Trophoblast cell (in vitro differentiated cells and primary cell): ENCODE measurements around the gene MACROD2.

ENCODE experiments used
- DNase-seq, 2 donors: peaks; one replicate each; pipeline ENCODE4 v3.0.0-alpha.2; 2016
- H2AFZ ChIP-seq: 2 replicates; pipeline ENCODE4 v1.6.1; 2013; ENCODE audit warnings: low read length, moderate library complexity, mild to moderate bottlenecking; ENCODE audit not compliant: insufficient read depth, poor library complexity
- H2AK5ac ChIP-seq: 2 replicates; pipeline ENCODE4 v1.6.1; 2013; ENCODE audit warnings: mild to moderate bottlenecking, low read length
- H2BK120ac ChIP-seq: 2 replicates; pipeline ENCODE4 v1.6.1; 2013; ENCODE audit warnings: low read length, mild to moderate bottlenecking, moderate library complexity; ENCODE audit not compliant: insufficient read depth, poor library complexity
- H2BK12ac ChIP-seq: 2 replicates; pipeline ENCODE4 v1.6.1; 2013; ENCODE audit warnings: mild to moderate bottlenecking, low read length, moderate library complexity
- H2BK5ac ChIP-seq: 2 replicates; pipeline ENCODE4 v1.6.1; 2013; ENCODE audit warnings: low read length, low read depth, moderate library complexity, mild to moderate bottlenecking; ENCODE audit not compliant: poor library complexity
- H3K14ac ChIP-seq: 2 replicates; pipeline ENCODE4 v1.6.1; 2013; ENCODE audit warnings: mild to moderate bottlenecking, low read length
- H3K18ac ChIP-seq: 2 replicates; pipeline ENCODE4 v1.6.1; 2013; ENCODE audit warnings: mild to moderate bottlenecking, low read length
- H3K23ac ChIP-seq: 2 replicates; pipeline ENCODE4 v1.6.1; 2013; ENCODE audit warnings: low read length
- H3K27ac ChIP-seq: 2 replicates; pipeline ENCODE4 v1.5.1; 2013; ENCODE audit warnings: low read depth, mild to moderate bottlenecking, inconsistent platforms, low read length, moderate library complexity
- H3K27me3 ChIP-seq: 2 replicates; pipeline ENCODE4 v1.6.1; 2013; ENCODE audit warnings: inconsistent platforms, mild to moderate bottlenecking, low read length, moderate library complexity; ENCODE audit not compliant: insufficient read depth
- H3K36me3 ChIP-seq, 2 experiments: 1 replicate in 1 of 2; 2 replicates in 1 of 2; pipeline ENCODE4 v1.6.1; 2013; ENCODE audit warnings: low read length in 2 of 2, mild to moderate bottlenecking in 2 of 2, moderate library complexity in 1 of 2; ENCODE audit not compliant: insufficient read depth in 2 of 2, control insufficient read depth in 1 of 2
- H3K4ac ChIP-seq: 2 replicates; pipeline ENCODE4 v1.6.1; 2013; ENCODE audit warnings: low read depth, mild to moderate bottlenecking, low read length, moderate library complexity
- H3K4me1 ChIP-seq, 2 experiments: 1 replicate in 1 of 2; 2 replicates in 1 of 2; pipeline ENCODE4 v1.6.1; 2013; ENCODE audit warnings: low read length in 2 of 2, mild to moderate bottlenecking in 2 of 2, moderate library complexity in 1 of 2; ENCODE audit not compliant: insufficient read depth in 2 of 2, control insufficient read depth in 1 of 2
- H3K4me2 ChIP-seq: 2 replicates; pipeline ENCODE4 v1.6.1; 2013; ENCODE audit warnings: inconsistent platforms, mild to moderate bottlenecking, low read length, moderate library complexity
- H3K4me3 ChIP-seq: 2 replicates; pipeline ENCODE4 v1.5.1; 2013; ENCODE audit warnings: mild to moderate bottlenecking, low read depth, low read length, inconsistent platforms
- H3K79me1 ChIP-seq: one replicate; pipeline ENCODE4 v1.6.1; 2013; ENCODE audit warnings: low read length
- H3K79me2 ChIP-seq: 2 replicates; pipeline ENCODE4 v1.6.1; 2013; ENCODE audit warnings: low read length, mild to moderate bottlenecking; ENCODE audit not compliant: control insufficient read depth, insufficient read depth, poor library complexity
- H3K9ac ChIP-seq: 2 replicates; pipeline ENCODE4 v1.6.1; 2013; ENCODE audit warnings: mild to moderate bottlenecking, low read length
- H3K9me3 ChIP-seq: 2 replicates; pipeline ENCODE4 v1.6.1; 2013; ENCODE audit warnings: low read depth, mild to moderate bottlenecking, control low read depth, inconsistent platforms, low read length; ENCODE audit not compliant: insufficient read depth
- H4K12ac ChIP-seq: 2 replicates; pipeline ENCODE4 v1.6.1; 2013; ENCODE audit warnings: low read depth, mild to moderate bottlenecking, low read length, moderate library complexity
- H4K8ac ChIP-seq: 2 replicates; pipeline ENCODE4 v1.6.1; 2013; ENCODE audit warnings: low read depth, mild to moderate bottlenecking, low read length, moderate library complexity
- H4K91ac ChIP-seq: one replicate; pipeline ENCODE4 v1.6.1; 2013; ENCODE audit warnings: low read depth, mild to moderate bottlenecking, low read length, moderate library complexity
- WGBS: extraction: QIAGEN DNeasy Blood & Tissue Kit; methylation state at CpG from one replicate; pipeline ENCODE4 v1.1.7; 2013; ENCODE audit warnings: missing lambda C conversion rate; ENCODE audit not compliant: insufficient read length, insufficient coverage; ENCODE audit errors: extremely low coverage; 5-methylcytosine and 5-hydroxymethylcytosine counted together

MACROD2 gene

DNA sequence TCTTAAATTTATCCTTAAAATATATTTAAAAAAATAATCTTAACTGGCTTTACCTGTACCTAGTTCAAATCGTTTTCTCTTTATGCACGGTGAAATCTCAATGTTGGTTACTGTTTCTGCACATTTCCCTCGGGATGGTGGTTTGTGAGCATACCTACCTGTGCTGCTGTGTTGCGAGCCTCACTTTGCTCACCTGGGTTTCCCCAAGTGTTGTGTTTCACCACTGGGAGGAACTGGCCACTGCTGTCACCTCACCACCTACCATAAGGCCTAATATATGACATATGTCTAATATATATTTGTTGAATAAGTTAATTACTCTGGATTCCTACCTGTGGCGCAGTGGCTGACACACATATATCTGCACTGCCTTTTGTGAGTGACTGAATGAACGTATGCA lies 835.6 kb downstream of the MACROD2 start:
- Histone ChIP-seq H3K4ac (no peak overlapping the region), H3K18ac (no peak overlapping the region), H3K9ac (peak overlapping the region; percentile 47), H3K27ac (no peak overlapping the region), H3K23ac (no peak overlapping the region), H3K27me3 (no peaks in the 10 kb centered on the region), H3K9me3 (no peaks in the 10 kb centered on the region), H4K91ac (no peak overlapping the region), H3K4me2 (no peak overlapping the region), H3K79me2 (no peaks in the 10 kb centered on the region), H3K4me3 (no peak overlapping the region), H4K8ac (no peak overlapping the region), H3K79me1 (no peaks in the 10 kb centered on the region), H3K14ac (no peak overlapping the region), H2BK5ac (no peak overlapping the region), H2BK120ac (no peak overlapping the region), H2AFZ (no peak overlapping the region), H2BK12ac (no peak overlapping the region), H4K12ac (no peak overlapping the region), H3K36me3 (no peaks in the 10 kb centered on the region), H2AK5ac (no peak overlapping the region), H3K4me1 (no peaks in the 10 kb centered on the region)
- no CpG with 5 or more reads among the region's 6 CpGs for WGBS
- no peak for DNase-seq

DNA sequence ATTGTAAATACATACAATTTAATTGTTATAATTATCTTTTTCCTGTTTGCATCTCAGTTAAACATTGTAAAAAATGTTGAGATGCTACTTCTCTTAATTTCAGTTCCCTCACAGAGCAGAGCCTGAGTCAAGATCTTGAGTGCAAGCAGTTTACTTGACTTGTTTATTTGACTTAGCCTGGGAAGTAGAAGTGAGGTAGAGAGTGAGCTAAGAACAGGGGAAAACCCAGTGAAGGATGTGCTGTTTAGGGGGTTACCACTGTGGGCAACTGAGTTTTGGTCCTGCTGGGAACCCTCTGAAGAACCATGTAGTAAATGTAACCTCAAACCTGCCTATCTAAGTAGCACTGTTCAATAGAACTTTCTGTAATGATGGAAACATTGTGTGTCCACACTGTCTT lies 837.3 kb downstream of the MACROD2 start:
- Histone ChIP-seq H2AFZ (no peak overlapping the region), H3K4me2 (no peak overlapping the region), H3K23ac (no peak overlapping the region), H3K27me3 (no peaks in the 10 kb centered on the region), H2BK12ac (no peak overlapping the region), H4K8ac (no peak overlapping the region), H3K4me1 (no peaks in the 10 kb centered on the region), H4K91ac (no peak overlapping the region), H3K9me3 (no peaks in the 10 kb centered on the region), H3K4ac (no peak overlapping the region), H2BK5ac (no peak overlapping the region), H3K79me1 (no peaks in the 10 kb centered on the region), H3K27ac (no peak overlapping the region), H3K14ac (no peak overlapping the region), H3K79me2 (no peaks in the 10 kb centered on the region), H3K9ac (no peak overlapping the region), H3K36me3 (no peaks in the 10 kb centered on the region), H4K12ac (no peak overlapping the region), H2AK5ac (no peak overlapping the region), H2BK120ac (no peak overlapping the region), H3K4me3 (no peak overlapping the region), H3K18ac (no peak overlapping the region)
- DNase-seq, result no peak

DNA sequence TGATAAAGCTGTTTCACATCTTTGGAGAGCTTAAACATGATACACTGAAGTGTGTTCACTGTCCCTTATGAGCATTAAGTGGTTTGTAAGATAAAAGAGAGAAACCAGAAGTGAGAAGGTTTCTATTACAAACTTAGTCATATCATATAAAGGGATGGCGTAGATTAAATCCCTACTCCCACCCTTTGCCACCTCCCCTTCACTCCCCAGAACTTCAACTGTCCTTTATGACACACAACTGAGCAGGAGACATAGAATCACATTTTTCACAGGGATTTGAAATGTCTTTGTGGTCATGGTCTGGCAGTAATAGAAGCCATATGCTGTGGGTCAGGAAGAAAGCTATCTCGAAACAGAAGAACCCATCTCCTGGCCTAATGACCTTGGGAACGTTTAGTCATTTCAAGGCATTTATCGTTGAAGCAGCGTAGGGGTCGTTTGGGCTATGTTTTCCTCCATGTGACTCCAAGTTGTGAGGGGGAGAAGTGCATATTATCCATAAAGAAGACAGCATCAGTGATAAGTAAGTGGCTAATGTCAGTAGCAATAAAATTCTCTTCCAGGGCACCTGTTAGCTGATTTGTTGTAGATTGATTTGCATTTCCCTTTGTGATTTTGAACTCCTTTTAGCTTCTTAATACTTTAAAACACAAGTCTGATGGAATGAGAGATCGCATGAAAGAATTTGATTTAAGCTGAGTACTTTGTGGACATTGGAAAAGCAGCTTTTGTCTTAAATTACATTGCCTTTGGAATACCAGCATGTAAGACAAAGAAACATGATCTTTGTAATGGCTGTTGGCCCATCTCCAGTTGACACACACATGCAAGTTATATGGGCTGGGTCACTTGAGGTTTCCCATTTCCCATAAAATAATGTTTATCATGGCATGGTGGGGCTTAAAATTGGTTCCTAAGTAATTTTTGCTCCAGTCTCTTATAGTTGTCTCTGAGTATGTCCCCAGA lies 843.6 kb downstream of the MACROD2 start:
- Histone ChIP-seq H3K4me1 (no peaks in the 10 kb centered on the region), H2AK5ac (no peak overlapping the region), H4K12ac (no peak overlapping the region), H3K79me2 (no peaks in the 10 kb centered on the region), H3K4ac (no peak overlapping the region), H2BK12ac (no peak overlapping the region), H3K27ac (no peak overlapping the region), H4K8ac (no peak overlapping the region), H3K18ac (no peak overlapping the region), H2BK120ac (no peak overlapping the region), H3K9ac (no peak overlapping the region), H4K91ac (no peak overlapping the region), H3K79me1 (no peaks in the 10 kb centered on the region), H3K23ac (no peak overlapping the region), H3K27me3 (no peaks in the 10 kb centered on the region), H3K4me3 (no peak overlapping the region), H3K14ac (no peak overlapping the region), H2AFZ (no peak overlapping the region), H3K36me3 (no peaks in the 10 kb centered on the region), H3K4me2 (no peak overlapping the region), H3K9me3 (no peaks in the 10 kb centered on the region), H2BK5ac (no peak overlapping the region)
- no peak for DNase-seq
- no CpG with 5 or more reads among the region's 7 CpGs for WGBS

DNA sequence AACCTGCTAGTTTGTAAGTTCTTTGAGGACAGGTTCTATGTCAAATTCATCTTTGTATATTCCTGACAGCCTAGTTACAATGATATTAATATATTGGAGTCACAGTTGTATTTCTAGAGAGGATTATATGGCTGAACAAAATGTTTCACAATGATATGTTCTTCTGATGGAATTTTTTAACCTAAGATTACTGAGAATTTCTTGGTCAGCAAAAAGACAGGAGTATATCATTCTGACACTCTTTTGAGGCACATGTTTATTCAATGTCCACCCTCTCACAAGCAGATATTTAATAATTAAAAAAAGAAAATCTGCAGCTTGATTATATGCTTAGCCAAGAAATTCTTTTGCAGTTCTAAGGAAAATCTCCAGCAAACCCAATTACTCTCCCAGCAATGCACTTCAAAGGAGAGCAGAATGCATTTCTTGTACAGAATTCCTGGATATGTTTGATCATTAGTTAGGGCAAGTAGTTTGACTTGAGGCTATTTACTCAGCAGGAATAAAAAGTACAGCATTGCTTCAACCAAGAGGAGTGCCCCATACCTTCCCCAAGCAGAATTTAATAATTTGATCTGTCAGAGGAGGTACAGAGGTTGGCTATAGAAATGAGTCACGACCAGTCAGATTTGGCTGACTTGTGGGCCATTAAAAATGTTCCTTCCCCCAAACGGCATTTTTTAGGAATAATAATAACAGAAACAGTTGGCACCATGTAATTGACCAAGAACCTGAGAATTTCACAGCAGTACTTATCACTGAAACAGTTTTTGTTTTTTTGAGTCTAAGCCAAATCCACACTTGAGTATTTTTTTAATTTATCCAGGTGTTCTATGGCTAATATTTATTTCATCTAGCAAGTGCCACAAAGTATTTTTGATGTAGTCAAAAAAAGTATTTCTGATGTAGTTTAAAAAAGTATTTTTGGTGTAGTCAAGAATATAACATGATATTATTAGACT lies 850.2 kb downstream of the MACROD2 start:
- peak in 1 of 2 donors; percentile 1 for DNase-seq
- no peak overlapping the region for H4K12ac ChIP-seq
- H3K4me1 ChIP-seq, result peaks cover 0 to 2% of the 10 kb centered on the region in 2 experiments
- H2BK12ac ChIP-seq, result no peak overlapping the region
- no peak overlapping the region for H3K18ac ChIP-seq
- H3K27me3 ChIP-seq, result no peaks in the 10 kb centered on the region
- H3K4ac ChIP-seq, result no peak overlapping the region
- no peak overlapping the region for H3K14ac ChIP-seq
- no peak overlapping the region for H4K8ac ChIP-seq
- H3K4me3 ChIP-seq, result no peak overlapping the region
- no peaks in the 10 kb centered on the region for H3K36me3 ChIP-seq
- H3K23ac ChIP-seq, result no peak overlapping the region
- H3K9ac ChIP-seq, result no peak overlapping the region
- no peaks in the 10 kb centered on the region for H3K9me3 ChIP-seq
- WGBS, result no CpG with 5 or more reads among the region's 2 CpGs
- no peak overlapping the region for H2AFZ ChIP-seq
- H3K27ac ChIP-seq, result no peak overlapping the region
- no peak overlapping the region for H2AK5ac ChIP-seq
- H2BK5ac ChIP-seq, result no peak overlapping the region
- H3K79me2 ChIP-seq, result no peaks in the 10 kb centered on the region
- no peaks in the 10 kb centered on the region for H3K79me1 ChIP-seq
- H4K91ac ChIP-seq, result no peak overlapping the region
- no peak overlapping the region for H3K4me2 ChIP-seq
- H2BK120ac ChIP-seq, result no peak overlapping the region
